H1 (cell line): Measurements from ENCODE around the gene NPC2. TPM values are rescaled to one million over a fixed set of nuclear protein-coding genes. Genes with fewer than 3 reads are reported as not detected.

Experiments used
- POU5F1 ChIP-seq: IDR thresholded peaks from 2 replicates; pipeline ENCODE4 v1.6.1; 2011; ENCODE audit warnings: low read depth, mild to moderate bottlenecking, low read length, moderate library complexity
- polyA plus RNA-seq, 7 experiments: library from polyadenylated mRNA; depleted of rRNA in 3 of 7; stranded (reverse) in 5 of 7; unstranded in 2 of 7; fragments of >200 nt in 5 of 7; fragments of 200-250 nt in 2 of 7; gene quantifications; 1 replicate in 5 of 7; 2 replicates in 1 of 7; 4 replicates in 1 of 7; pipeline versions ENCODE4 v1.2.1 to v1.2.3, GENCODE V29; 2011 to 2013; ENCODE audit warnings: missing spikeins in 2 of 7, mixed read lengths in 2 of 7
- total RNA-seq: library from RNA; stranded (reverse); fragmentation: NEBNext Ultra II Directional; extraction: Animal tissue kit (Norgen Biotek cat#: 25700); gene quantifications from 2 replicates; pipeline ENCODE4 v1.2.1, GENCODE V29; 2021
- TF ChIP-seq, protein P1 (sequence below), 3 experiments: IDR thresholded peaks; 1 replicate in 2 of 3; 2 replicates in 1 of 3; pipeline versions ENCODE4 v1.5.1 to v1.6.1; 2011; ENCODE audit warnings: low read length in 3 of 3, mild to moderate bottlenecking in 3 of 3, inconsistent platforms in 2 of 3, low read depth in 1 of 3, moderate library complexity in 1 of 3; ENCODE audit not compliant: insufficient read depth in 1 of 3; ENCODE audit errors: control extremely low read depth in 1 of 3

Gene NPC2
- total and polyA plus RNA-seq, 2 of the 8 experiments (the other 6 are each of a cell fraction or from before 2014, with no cell fraction given) = 178 to 258 TPM

DNA sequence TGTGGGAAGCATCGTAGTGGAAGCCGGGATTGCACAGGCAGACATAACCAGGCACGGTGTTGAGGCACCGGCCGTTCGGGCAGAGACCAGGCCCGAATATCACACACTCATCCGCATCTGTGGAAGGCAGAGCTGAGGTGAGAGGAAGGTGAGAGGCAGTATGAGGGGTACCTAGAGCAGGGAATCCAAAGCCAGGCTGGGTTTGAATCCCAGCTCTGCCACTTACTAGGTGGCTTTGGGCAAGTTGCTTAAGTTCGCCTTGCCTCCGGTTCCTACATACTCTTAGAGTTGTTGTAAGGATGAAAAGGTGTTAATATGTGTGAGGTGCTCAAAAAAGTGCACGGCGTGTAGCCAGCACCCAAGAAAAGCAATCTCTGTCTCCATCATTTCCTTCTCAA is 10.8 kb upstream of the NPC2 start (continued):
- TF ChIP-seq, protein P1, sequence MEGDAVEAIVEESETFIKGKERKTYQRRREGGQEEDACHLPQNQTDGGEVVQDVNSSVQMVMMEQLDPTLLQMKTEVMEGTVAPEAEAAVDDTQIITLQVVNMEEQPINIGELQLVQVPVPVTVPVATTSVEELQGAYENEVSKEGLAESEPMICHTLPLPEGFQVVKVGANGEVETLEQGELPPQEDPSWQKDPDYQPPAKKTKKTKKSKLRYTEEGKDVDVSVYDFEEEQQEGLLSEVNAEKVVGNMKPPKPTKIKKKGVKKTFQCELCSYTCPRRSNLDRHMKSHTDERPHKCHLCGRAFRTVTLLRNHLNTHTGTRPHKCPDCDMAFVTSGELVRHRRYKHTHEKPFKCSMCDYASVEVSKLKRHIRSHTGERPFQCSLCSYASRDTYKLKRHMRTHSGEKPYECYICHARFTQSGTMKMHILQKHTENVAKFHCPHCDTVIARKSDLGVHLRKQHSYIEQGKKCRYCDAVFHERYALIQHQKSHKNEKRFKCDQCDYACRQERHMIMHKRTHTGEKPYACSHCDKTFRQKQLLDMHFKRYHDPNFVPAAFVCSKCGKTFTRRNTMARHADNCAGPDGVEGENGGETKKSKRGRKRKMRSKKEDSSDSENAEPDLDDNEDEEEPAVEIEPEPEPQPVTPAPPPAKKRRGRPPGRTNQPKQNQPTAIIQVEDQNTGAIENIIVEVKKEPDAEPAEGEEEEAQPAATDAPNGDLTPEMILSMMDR (IDR thresholded peaks at IDR 0.05; ENCODE audit: control extremely low read depth in 1 of 3, insufficient read depth in 1 of 3, low read depth in 1 of 3, low read length in 3 of 3) = no peak
- no peak for TF ChIP-seq POU5F1
- TF ChIP-seq, all 59 proteins: peak for 0
